ENCODE data around the gene BCO1.

The BCO1 gene

DNA sequence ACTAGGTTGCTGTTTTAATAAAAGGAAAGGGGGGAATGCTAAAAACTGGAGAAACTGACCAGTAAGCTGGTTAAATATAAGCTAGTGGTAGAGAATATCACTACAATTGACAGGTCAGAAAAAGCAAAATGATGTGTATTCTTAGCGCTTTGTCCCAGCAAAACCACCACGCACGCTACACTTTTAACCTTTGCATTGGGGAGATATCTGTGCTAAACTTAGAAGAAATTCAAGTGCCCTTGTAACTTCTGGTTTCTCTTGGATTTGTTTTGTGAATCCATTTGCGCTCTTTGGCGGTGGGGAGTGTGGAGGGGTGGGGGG lies 77.6 kb downstream of the BCO1 start:
- Mint-ChIP-seq H3K4me3 (peak overlapping the region; percentile 92), H3K4me1 (peaks cover 49% of the 10 kb centered on the region), H3K9me3 (no peaks in the 10 kb centered on the region), H3K36me3 (ENCODE audit: low read depth) (no peaks in the 10 kb centered on the region), H3K27me3 (ENCODE audit: low read depth, poor library complexity) (peaks cover 16% of the 10 kb centered on the region), H3K27ac (no peak overlapping the region)
- TF ChIP-seq, protein P1, sequence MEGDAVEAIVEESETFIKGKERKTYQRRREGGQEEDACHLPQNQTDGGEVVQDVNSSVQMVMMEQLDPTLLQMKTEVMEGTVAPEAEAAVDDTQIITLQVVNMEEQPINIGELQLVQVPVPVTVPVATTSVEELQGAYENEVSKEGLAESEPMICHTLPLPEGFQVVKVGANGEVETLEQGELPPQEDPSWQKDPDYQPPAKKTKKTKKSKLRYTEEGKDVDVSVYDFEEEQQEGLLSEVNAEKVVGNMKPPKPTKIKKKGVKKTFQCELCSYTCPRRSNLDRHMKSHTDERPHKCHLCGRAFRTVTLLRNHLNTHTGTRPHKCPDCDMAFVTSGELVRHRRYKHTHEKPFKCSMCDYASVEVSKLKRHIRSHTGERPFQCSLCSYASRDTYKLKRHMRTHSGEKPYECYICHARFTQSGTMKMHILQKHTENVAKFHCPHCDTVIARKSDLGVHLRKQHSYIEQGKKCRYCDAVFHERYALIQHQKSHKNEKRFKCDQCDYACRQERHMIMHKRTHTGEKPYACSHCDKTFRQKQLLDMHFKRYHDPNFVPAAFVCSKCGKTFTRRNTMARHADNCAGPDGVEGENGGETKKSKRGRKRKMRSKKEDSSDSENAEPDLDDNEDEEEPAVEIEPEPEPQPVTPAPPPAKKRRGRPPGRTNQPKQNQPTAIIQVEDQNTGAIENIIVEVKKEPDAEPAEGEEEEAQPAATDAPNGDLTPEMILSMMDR (IDR thresholded peaks at IDR 0.05): no peak
- no peak for DNase-seq

DNA sequence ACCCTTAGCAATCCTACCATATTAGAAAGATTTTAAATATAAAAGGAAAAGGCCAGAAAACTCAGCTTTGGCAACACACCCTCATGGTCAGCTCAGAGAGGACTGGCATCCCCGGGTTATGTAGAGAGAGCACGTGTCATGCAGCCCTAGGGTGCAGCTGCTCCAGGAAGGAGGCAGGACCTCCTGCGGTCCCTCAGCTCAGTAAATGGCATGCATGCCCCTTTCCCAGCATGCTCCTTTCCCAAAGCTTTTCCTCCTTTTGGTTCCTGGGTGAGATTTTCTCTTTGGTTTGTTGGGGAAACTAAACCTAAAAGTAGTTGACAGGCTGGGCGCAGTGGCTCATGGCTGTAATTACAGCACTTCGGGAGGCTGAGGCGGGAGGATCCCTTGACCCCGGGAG lies 80.2 kb downstream of the BCO1 start:
- TF ChIP-seq, protein P1 (IDR thresholded peaks at IDR 0.05): no peak
- no peak for DNase-seq
- Mint-ChIP-seq H3K9me3 (no peaks in the 10 kb centered on the region), H3K27me3 (ENCODE audit: low read depth, poor library complexity) (peaks cover 16% of the 10 kb centered on the region), H3K27ac (no peak overlapping the region), H3K36me3 (ENCODE audit: low read depth) (no peaks in the 10 kb centered on the region), H3K4me1 (peaks cover 36% of the 10 kb centered on the region), H3K4me3 (no peak overlapping the region)

DNA sequence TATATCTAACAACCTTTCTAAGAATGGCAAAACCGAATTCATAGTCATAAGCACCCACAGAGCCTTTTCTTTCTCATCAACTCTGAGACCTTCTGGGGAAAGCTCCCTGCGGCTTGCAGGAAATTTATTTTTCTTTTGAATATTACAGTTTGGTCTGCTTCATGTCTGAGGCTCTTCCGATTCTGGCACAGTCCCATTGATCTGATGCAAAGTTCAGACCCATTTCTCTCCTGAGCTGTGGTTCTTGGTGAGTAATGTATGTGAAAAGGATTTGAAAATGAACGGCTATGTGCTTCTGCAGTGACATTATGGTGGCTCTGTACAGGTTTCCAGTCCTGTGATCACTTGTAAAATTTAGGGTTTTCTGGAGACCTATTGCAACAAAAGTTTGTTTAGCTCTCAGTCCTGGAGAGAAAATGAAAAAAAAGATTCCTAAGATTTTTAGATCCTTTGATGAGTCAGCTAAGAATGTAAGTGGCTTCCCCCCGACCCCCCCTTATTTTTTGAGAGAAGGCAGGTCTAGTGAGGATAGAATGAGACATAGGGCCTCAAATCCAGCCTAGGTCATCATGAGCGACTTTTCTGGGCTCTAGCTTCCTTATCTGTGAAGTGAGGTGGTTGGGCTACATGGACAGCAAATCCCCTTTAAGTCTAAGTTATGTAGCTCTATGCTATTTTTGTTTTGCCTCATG lies 80.9 kb downstream of the BCO1 start:
- TF ChIP-seq, protein P1 (IDR thresholded peaks at IDR 0.05): no peak
- Mint-ChIP-seq H3K27me3 (ENCODE audit: low read depth, poor library complexity) (peaks cover 16% of the 10 kb centered on the region), H3K36me3 (ENCODE audit: low read depth) (no peaks in the 10 kb centered on the region), H3K9me3 (no peaks in the 10 kb centered on the region), H3K4me1 (peaks cover 33% of the 10 kb centered on the region), H3K4me3 (no peak overlapping the region), H3K27ac (no peak overlapping the region)
- DNase-seq: no peak

DNA sequence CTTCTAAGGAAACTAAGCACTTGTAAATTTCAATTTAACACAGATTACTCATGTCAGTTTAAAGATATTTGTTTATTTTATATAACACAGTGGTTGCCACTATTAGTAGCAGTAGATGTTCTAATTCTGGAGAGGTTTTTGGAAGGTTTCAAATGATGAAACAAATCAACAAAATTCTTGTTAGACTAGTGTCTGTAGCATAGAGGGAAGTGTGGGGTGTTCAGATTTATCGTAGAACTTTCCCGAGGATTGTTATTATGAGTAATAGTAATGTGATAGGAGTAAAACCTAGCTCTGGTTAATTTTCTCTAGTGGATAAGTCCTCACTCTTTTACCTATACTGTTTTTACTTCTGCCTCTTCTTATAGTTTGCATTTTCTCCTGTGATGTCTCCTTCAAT lies 82.5 kb downstream of the BCO1 start:
- Mint-ChIP-seq H3K27me3 (ENCODE audit: low read depth, poor library complexity) (peaks cover 15% of the 10 kb centered on the region), H3K36me3 (ENCODE audit: low read depth) (no peaks in the 10 kb centered on the region), H3K4me1 (peaks cover 31% of the 10 kb centered on the region), H3K4me3 (no peak overlapping the region), H3K9me3 (no peaks in the 10 kb centered on the region), H3K27ac (no peak overlapping the region)
- DNase-seq: no peak
- TF ChIP-seq, protein P1 (IDR thresholded peaks at IDR 0.05): no peak

DNA sequence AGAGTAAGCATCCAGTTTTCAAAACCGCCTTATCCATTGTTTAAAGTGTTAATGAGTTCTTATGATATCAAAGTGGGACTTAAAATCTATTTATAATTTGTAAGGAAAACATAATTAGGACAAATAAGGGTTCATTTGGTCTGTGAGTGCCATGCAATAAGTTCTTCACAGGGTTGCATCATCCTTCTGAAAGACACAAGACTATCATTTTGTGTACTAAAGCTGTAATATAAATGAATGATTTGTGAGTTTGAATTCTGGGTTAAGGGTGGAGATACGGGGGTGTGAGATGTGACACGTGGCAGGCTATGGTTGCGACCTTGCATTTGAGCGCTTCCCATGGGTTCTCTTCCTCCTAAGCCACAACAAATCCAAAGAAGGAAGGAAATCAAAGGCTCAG lies 83.0 kb downstream of the BCO1 start:
- no peak for DNase-seq
- TF ChIP-seq, protein P1 (IDR thresholded peaks at IDR 0.05): no peak
- H3K9me3 Mint-ChIP-seq: no peaks in the 10 kb centered on the region
- peaks cover 26% of the 10 kb centered on the region for H3K4me1 Mint-ChIP-seq
- peaks cover 10% of the 10 kb centered on the region for H3K27me3 Mint-ChIP-seq (ENCODE audit: low read depth, poor library complexity)
- no peak overlapping the region for H3K4me3 Mint-ChIP-seq
- H3K27ac Mint-ChIP-seq: no peak overlapping the region
- no peaks in the 10 kb centered on the region for H3K36me3 Mint-ChIP-seq (ENCODE audit: low read depth)

DNA sequence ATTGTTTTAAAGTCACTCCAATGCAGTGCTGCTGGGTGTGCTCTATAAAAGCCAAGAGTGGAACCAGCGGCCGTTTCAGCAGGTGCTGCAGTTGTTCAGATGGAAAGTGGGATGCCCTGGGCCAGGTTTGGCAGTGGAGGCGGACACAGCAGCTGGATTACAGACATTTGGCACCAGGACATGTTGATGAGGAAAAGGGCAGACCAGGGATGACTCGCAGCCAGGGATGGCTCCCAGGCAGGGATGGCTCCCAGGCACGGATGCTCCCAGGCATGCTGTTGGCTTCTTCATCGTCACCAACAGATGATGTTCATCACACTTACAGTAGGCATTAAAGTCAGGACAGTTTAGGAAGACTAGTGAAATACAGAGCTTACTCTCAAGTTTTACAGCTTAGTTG lies 86.3 kb downstream of the BCO1 start:
- peaks cover under 1% of the 10 kb centered on the region for H3K27me3 Mint-ChIP-seq (ENCODE audit: low read depth, poor library complexity)
- no peak overlapping the region for H3K4me3 Mint-ChIP-seq
- no peak for DNase-seq
- no peak overlapping the region for H3K27ac Mint-ChIP-seq
- peaks cover 18% of the 10 kb centered on the region for H3K4me1 Mint-ChIP-seq
- H3K36me3 Mint-ChIP-seq (ENCODE audit: low read depth): no peaks in the 10 kb centered on the region
- TF ChIP-seq, protein P1 (IDR thresholded peaks at IDR 0.05): no peak
- H3K9me3 Mint-ChIP-seq: no peaks in the 10 kb centered on the region
